Measurements from ENCODE around the gene TUBB6.

Gene TUBB6

DNA sequence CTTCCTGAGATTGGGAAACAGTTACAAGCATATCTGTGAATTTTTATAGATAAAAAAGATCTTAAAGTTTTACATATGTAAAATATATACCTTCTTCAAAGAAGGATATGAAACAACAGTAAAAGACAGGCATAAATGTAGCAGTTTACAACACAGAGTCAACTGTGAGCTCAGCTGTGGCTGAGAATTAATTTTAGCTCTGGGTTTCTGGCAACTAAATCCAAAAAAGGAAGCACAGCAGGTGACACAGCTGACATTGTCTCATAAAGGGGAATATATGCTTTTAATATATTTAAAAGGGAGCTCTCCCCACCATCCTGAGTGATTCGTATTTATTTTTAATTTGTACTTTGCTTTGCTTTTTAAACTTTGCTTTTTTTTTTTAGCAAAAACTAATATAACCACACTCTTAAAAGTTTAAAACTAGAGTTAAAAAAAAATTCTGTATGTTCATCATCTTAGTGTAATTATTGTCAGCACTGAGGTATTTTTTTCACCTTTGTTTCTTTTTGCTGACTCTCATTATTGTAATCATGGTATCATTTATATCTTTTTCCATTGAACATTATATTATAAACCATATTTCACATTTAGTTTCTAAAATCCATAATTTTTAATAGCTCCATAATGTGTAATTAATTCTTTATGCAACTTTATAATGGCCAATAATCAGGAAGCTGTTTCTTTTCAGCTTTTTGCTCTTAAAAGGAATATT, 6.7 kb downstream of the TUBB6 start:
- Histone ChIP-seq H3K36me3 (peaks cover 8% of the 10 kb centered on the region), H3K9me3 (no peaks in the 10 kb centered on the region), H3K4me1 (no peaks in the 10 kb centered on the region), H3K27me3 (no peaks in the 10 kb centered on the region), H3K4me3 (ENCODE audit: low read depth, low read length) (no peak overlapping the region)
- TF ChIP-seq, protein P1, sequence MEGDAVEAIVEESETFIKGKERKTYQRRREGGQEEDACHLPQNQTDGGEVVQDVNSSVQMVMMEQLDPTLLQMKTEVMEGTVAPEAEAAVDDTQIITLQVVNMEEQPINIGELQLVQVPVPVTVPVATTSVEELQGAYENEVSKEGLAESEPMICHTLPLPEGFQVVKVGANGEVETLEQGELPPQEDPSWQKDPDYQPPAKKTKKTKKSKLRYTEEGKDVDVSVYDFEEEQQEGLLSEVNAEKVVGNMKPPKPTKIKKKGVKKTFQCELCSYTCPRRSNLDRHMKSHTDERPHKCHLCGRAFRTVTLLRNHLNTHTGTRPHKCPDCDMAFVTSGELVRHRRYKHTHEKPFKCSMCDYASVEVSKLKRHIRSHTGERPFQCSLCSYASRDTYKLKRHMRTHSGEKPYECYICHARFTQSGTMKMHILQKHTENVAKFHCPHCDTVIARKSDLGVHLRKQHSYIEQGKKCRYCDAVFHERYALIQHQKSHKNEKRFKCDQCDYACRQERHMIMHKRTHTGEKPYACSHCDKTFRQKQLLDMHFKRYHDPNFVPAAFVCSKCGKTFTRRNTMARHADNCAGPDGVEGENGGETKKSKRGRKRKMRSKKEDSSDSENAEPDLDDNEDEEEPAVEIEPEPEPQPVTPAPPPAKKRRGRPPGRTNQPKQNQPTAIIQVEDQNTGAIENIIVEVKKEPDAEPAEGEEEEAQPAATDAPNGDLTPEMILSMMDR (IDR thresholded peaks at IDR 0.05; ENCODE audit: low read depth, low read length) = no peak
- DNase-seq = no peak

DNA sequence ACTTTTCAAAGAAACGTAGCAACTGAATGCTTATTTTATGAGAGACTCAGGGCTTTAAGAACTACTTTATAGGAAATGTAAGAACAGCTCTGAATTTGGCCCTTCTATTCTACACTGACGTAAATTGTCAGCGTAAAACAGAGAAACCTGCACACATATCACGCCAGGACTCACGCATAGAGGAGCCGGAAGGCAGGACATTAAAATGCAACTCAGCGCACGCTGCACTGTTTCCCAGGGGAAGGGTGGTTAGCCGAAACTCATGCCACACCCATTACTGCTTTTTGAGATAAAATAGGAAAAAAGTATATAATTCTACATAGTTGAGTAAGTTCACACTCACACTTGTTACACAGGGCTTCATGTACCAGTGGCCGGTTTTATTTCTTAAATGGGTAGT, 7.4 kb downstream of the TUBB6 start:
- no peak overlapping the region for H3K4me3 ChIP-seq (ENCODE audit: low read depth, low read length)
- DNase-seq = no peak
- TF ChIP-seq, protein P1 (IDR thresholded peaks at IDR 0.05; ENCODE audit: low read depth, low read length) = no peak
- peaks cover 8% of the 10 kb centered on the region for H3K36me3 ChIP-seq
- H3K27me3 ChIP-seq = no peaks in the 10 kb centered on the region
- no peaks in the 10 kb centered on the region for H3K9me3 ChIP-seq
- H3K4me1 ChIP-seq = no peaks in the 10 kb centered on the region

DNA sequence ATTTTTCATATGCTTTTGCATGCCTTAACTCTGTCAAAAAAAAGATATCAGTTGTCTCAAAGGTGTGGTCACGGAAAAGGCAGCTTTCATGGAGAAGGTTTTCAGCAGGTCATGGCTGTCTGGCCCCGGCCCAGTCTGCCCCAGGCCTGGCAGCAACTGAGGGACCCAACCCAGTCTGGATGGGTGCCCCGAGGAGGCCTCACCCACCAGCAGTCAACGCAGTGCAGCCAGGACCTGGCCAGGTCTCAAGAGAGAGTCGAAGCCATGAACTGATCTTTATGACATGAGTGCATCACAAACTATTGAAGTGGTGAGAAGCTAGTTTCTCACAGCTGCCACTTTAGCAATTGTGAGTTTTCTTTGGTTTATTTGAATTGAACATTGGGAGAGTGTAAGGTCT, 7.9 kb downstream of the TUBB6 start:
- no peak for DNase-seq
- Histone ChIP-seq H3K4me1 (no peaks in the 10 kb centered on the region), H3K4me3 (ENCODE audit: low read depth, low read length) (no peak overlapping the region), H3K36me3 (peaks cover 8% of the 10 kb centered on the region), H3K9me3 (no peaks in the 10 kb centered on the region), H3K27me3 (no peaks in the 10 kb centered on the region)
- TF ChIP-seq, protein P1 (IDR thresholded peaks at IDR 0.05; ENCODE audit: low read depth, low read length) = no peak

DNA sequence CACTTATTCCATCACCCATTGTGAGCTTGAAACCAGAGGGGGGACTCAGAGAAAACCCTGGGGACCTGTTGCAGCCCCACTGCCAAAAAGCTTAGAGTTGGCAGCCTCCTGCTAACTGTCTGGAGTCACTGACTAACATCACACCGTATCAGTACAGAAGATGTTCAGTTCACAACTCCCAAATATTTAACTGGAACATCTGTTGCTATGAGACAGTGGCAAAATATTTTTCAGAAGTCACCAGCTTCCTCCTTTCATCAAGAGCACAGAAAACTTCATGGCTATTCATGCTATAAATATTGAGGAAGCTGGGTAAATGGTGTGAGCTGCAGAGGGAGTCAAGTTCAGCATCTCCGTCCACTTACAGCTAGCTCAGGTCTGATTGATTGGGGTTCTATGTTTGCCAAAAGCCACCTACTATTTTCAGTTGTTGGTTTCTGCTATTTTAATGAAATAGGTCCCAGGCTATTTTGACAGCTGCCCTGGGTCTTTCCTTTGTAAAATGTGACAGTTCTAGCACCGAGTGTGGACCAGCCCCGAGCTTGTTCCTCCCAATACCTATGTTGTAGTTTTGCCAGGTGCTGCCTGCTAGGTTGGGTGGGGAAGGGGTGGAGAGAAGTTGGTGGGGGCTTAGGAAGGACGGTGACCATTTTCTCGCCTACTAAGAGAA, 9.8 kb downstream of the TUBB6 start:
- Histone ChIP-seq H3K27me3 (no peaks in the 10 kb centered on the region), H3K4me1 (no peaks in the 10 kb centered on the region), H3K9me3 (no peaks in the 10 kb centered on the region), H3K4me3 (ENCODE audit: low read depth, low read length) (no peak overlapping the region), H3K36me3 (no peaks in the 10 kb centered on the region)
- TF ChIP-seq, protein P1 (IDR thresholded peaks at IDR 0.05; ENCODE audit: low read depth, low read length) = no peak
- no peak for DNase-seq

DNA sequence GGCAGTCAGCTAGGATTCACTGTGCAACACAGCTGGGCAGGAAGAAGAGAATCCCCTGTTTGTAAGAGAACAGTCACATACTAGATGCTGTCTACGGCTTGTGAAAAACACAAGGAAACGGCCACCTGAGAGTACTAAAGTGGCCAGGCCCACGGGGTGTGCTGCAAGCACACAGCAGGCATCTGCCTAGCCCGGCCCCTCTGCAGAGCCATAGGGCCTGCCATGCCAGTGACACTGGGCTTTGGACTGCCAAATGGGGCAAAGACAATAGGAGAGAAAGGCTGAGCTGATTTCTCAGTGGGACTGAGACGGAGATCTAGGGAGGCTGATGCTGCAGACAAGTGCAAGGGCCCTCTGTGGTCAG, 10.3 kb downstream of the TUBB6 start:
- Histone ChIP-seq H3K27me3 (no peaks in the 10 kb centered on the region), H3K4me3 (ENCODE audit: low read depth, low read length) (no peak overlapping the region), H3K4me1 (no peaks in the 10 kb centered on the region), H3K36me3 (no peaks in the 10 kb centered on the region), H3K9me3 (no peaks in the 10 kb centered on the region)
- TF ChIP-seq, protein P1 (IDR thresholded peaks at IDR 0.05; ENCODE audit: low read depth, low read length) = no peak
- DNase-seq = no peak

DNA sequence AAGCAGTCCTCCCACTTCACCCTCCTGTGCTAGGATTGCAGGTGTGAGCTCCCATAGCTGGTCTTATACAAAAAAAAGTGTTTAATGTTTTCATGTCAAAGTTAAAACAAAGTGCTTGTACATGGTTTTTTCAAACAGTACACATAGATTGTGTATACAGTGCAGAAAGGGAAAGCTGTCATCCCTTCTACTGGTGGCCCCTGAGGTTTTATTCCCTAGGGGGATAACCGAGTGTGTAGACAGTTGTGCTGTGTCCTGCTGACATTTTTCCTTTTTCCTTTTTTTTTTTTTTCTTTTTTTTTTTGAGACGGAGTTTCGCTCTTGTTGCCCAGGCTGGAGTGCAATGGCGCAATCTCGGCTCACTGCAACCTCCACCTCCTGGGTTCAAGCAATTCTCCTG, 10.8 kb downstream of the TUBB6 start:
- no peaks in the 10 kb centered on the region for H3K36me3 ChIP-seq
- no peaks in the 10 kb centered on the region for H3K27me3 ChIP-seq
- no peaks in the 10 kb centered on the region for H3K9me3 ChIP-seq
- no peak overlapping the region for H3K4me3 ChIP-seq (ENCODE audit: low read depth, low read length)
- no peak for DNase-seq
- TF ChIP-seq, protein P1 (IDR thresholded peaks at IDR 0.05; ENCODE audit: low read depth, low read length) = no peak
- H3K4me1 ChIP-seq = no peaks in the 10 kb centered on the region

All from BE2C (cell line).